ENCODE results near the gene FUT1.

- TF ChIP-seq EZH2 (IDR thresholded peaks at IDR 0.05; ENCODE audit: borderline replicate concordance, low read length) (no peak), CTCF (conservative IDR thresholded peaks at IDR 0.05 in 1 of 2, IDR thresholded peaks at IDR 0.05 in 1 of 2; ENCODE audit: extremely low read depth in 1 of 2, insufficient read depth in 1 of 2, low read depth in 1 of 2, low read length in 2 of 2) (no peak)
These were observed 5.3 kb upstream of the FUT1 start for GRCh38 chr19:48757741-48758144.
